GM13977 (cell line): ENCODE results near the gene SLC15A1.
"Not testable (repeated sequence)": the region's sequence is repeated elsewhere in the genome, so short reads cannot be mapped to it uniquely, and the experiment has no call there.

ENCODE experiments used
- DNase-seq: peaks from one replicate; pipeline ENCODE4 v3.0.0; 2012; ENCODE audit warnings: low spot score
- in situ Hi-C: fragments of 300-500 bp; cut with MboI; formaldehyde crosslinking; loops from one replicate; pipeline ENCODE4 v1.12.0; 2022; ENCODE audit warnings: low sequenced_read_pairs, low pct_unique_long_range_greater_than_20kb, mixed read lengths, inconsistent platforms; ENCODE audit not compliant: unreplicated experiment
- TF ChIP-seq, protein P1 (sequence below): IDR thresholded peaks from 2 replicates; pipeline ENCODE4 v1.5.1; 2012; ENCODE audit warnings: mild to moderate bottlenecking, control low read depth; ENCODE audit not compliant: insufficient read depth; ENCODE audit errors: extremely low read depth, missing control alignments

Gene SLC15A1

GRCh38 chr13:98761126-98761985, 8.9 kb upstream of the SLC15A1 start:
- in situ Hi-C loops = no loop called here
- TF ChIP-seq, protein P1, sequence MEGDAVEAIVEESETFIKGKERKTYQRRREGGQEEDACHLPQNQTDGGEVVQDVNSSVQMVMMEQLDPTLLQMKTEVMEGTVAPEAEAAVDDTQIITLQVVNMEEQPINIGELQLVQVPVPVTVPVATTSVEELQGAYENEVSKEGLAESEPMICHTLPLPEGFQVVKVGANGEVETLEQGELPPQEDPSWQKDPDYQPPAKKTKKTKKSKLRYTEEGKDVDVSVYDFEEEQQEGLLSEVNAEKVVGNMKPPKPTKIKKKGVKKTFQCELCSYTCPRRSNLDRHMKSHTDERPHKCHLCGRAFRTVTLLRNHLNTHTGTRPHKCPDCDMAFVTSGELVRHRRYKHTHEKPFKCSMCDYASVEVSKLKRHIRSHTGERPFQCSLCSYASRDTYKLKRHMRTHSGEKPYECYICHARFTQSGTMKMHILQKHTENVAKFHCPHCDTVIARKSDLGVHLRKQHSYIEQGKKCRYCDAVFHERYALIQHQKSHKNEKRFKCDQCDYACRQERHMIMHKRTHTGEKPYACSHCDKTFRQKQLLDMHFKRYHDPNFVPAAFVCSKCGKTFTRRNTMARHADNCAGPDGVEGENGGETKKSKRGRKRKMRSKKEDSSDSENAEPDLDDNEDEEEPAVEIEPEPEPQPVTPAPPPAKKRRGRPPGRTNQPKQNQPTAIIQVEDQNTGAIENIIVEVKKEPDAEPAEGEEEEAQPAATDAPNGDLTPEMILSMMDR = no peak
- DNase-seq = peak; percentile 53

- in situ Hi-C loops = no loop called here
- TF ChIP-seq, protein P1 = no peak
- no peak for DNase-seq
These were observed 3.3 kb upstream of the SLC15A1 start for GRCh38 chr13:98755729-98756128.

DNA sequence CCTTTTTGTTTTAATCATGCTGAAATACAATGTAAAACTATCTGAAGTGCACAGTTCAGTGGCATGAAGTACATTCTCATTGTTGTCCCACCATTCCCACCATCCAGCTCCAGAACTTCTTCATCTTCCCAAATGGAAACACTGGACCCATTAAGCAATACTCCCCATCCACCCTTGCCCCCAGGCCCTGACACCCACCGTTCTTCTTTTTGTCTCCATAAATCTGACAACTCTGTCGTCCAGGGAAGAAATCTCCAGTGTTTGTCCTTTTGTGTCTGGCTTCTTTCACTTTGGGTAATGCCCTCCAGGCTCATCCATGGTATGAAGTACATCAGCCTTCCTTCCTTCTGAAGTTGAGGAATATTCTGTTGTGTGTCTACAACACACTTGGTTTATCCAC, 2.6 kb upstream of the SLC15A1 start:
- no peak for DNase-seq
- in situ Hi-C loops = no loop called here
- TF ChIP-seq, protein P1 = no peak

- DNase-seq, in situ Hi-C loops: not testable (repeated sequence)
These were observed 2.0 kb upstream of the SLC15A1 start for GRCh38 chr13:98754468-98754867.

DNA sequence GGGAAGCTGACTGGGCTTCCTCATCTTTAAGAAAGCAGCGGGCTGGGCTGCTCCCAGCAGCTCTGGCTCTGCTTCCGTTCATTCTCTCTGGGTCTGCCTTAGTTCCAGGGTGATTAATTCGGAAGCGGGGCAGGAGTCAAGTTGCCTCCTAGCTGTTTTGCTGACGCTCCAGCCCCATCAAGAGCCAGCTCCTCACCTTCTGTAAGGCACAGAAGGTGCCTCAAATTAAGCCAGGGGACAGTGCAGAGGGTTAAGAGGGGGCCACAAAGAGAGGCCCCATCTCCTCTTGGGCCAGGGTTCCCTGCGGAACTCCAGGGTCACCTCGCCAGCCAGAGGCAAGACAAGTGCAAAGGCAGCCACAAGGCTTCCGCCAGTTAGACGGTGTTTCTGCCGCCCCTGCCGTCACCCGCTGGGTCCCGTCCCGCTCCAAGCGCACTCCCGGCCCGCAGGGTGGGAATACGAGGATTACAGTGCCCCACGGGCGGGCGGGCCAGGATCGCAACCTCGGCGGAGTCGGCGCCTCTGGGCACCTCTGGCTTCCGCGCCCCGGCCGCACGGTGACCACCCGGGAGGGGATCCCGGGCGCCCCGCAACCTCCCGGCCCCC, 508 bp downstream of the SLC15A1 start:
- TF ChIP-seq, protein P1 = no peak
- in situ Hi-C loops = no loop called here
- DNase-seq = no peak

DNA sequence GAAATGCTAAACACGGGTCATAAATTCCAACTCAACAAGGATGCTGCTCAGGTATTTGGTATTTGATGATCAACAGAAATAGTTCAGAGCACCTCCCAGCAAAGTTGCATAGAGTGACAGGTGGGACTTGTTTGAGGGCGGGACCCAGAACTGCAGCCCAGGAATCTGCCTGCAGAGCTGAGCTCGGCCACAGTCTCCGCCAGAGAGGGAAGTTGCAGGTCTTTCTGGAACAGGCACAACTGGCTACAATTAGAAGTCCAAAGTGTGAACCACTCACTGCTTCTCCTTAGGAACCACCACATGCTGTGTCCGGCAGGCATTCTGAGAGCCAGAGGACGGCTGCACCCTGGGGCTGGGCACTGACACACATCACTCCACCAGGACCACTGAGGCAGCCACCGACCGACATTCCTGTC, 1.1 kb downstream of the SLC15A1 start:
- TF ChIP-seq, protein P1 = no peak
- in situ Hi-C loops = no loop called here
- no peak for DNase-seq

DNA sequence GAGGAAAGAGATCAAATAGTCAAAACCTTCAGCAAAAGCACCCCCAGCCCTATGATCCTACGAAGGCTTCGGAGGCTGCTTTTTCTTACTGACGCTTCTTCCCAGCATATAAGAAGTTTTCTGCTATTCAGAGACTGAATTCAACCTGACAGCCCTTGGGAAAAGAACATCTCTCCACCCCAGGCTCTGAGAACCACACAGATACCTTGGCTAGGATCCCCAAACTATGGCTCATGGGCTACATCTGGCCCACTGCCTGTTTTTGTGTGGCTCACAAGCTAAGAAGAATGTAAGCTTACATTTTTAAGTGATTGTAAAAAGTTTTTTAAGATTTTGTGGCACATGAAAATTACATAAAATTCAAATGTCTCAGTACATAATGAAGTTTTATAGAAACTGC, 3.0 kb downstream of the SLC15A1 start:
- in situ Hi-C loops = no loop called here
- no peak for DNase-seq
- TF ChIP-seq, protein P1 = no peak
